Measurements from ENCODE around the gene ZNF469. TPM values are rescaled to one million over a fixed set of nuclear protein-coding genes. Genes with fewer than 3 reads are reported as not detected.

ZNF469 gene
- total and polyA plus RNA-seq, 9 donors = 0.52 to 16.2 (median 5.5) TPM

GRCh38 chr16:88373211-88373610, 9.5 kb upstream of the ZNF469 start:
- DNase-seq = no peak
- intact Hi-C loops (cut with DNase I) = no loop called here
- TF ChIP-seq CTCF (IDR thresholded peaks at IDR 0.05) = no peak
- no peak for TF ChIP-seq EP300 (IDR thresholded peaks at IDR 0.05)
- TF ChIP-seq POLR2A (IDR thresholded peaks at IDR 0.05) = no peak
- H3K9me3 ChIP-seq = no peaks in the 10 kb centered on the region
- no peak overlapping the region for H3K4me3 ChIP-seq
- WGBS, 3 donors = 89 to 92% (median 92%) methylated on average over 2 of the region's 2 CpGs
- H3K27ac ChIP-seq = no peak overlapping the region
- H3K36me3 ChIP-seq = no peaks in the 10 kb centered on the region
- H3K4me1 ChIP-seq (ENCODE audit: insufficient read depth) = no peaks in the 10 kb centered on the region
- no peaks in the 10 kb centered on the region for H3K27me3 ChIP-seq

- TF ChIP-seq POLR2A (IDR thresholded peaks at IDR 0.05) (no peak), EP300 (IDR thresholded peaks at IDR 0.05) (no peak), CTCF (IDR thresholded peaks at IDR 0.05) (no peak)
- no peaks in the 10 kb centered on the region for H3K4me1 ChIP-seq (ENCODE audit: insufficient read depth)
- peak in 1 of 5 donors; percentile 9 for DNase-seq
- no peak overlapping the region for H3K4me3 ChIP-seq
- 91 to 93% (median 93%) methylated on average over 5 of the region's 5 CpGs for WGBS, 3 donors
- H3K9me3 ChIP-seq = no peaks in the 10 kb centered on the region
- no peaks in the 10 kb centered on the region for H3K36me3 ChIP-seq
- no peaks in the 10 kb centered on the region for H3K27me3 ChIP-seq
- H3K27ac ChIP-seq = no peak overlapping the region
- intact Hi-C loops (cut with DNase I) = no loop called here
Measured at GRCh38 chr16:88373927-88374492, 8.7 kb upstream of the ZNF469 start.

GRCh38 chr16:88374736-88375135, 8.0 kb upstream of the ZNF469 start:
- WGBS, 3 donors = 94 to 97% (median 95%) methylated on average over 22 of the region's 22 CpGs
- no peak for TF ChIP-seq CTCF (IDR thresholded peaks at IDR 0.05)
- TF ChIP-seq EP300 (IDR thresholded peaks at IDR 0.05) = no peak
- TF ChIP-seq POLR2A (IDR thresholded peaks at IDR 0.05) = no peak
- H3K36me3 ChIP-seq = no peaks in the 10 kb centered on the region
- no peaks in the 10 kb centered on the region for H3K4me1 ChIP-seq (ENCODE audit: insufficient read depth)
- DNase-seq = no peak
- no peak overlapping the region for H3K4me3 ChIP-seq
- no peaks in the 10 kb centered on the region for H3K27me3 ChIP-seq
- no peak overlapping the region for H3K27ac ChIP-seq
- H3K9me3 ChIP-seq = no peaks in the 10 kb centered on the region
- intact Hi-C loops (cut with DNase I) = no loop called here

DNA sequence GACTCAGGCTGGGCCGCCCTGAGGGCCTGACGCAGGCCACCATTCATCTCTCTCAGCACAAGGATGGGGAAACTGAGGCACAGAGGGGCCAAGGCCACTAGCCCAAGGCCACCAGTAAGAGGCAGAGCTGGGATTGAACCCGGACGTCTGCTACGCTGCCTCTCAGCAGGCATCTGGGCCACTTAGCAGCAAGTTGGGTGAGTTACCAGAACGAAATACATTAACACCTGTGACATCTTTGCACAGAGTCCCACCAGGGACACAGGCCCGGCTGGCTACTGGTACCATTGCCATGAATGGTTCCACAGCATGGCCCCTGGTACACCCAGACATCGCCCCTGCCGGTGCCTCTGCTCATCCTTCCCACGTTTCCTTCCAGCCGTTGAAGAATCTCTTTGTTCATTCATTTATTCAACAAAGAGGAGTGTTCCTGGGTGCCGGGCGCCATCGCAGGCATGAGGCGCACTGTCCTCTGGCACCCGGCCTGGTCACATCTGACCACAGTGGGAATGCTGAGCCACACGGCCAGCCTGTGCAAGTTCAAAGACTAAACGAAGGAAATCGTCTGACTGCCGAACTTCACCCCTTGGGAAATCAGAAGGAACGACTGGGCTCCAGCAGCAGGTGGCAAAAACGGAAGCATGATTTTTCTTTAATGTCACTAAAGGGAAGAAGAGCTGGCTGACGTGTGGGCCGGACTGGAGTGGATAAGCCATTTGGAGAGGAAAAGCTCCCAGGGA, 7.4 kb upstream of the ZNF469 start:
- no peak overlapping the region for H3K27ac ChIP-seq
- WGBS, 3 donors = 77 to 82% (median 81%) methylated on average over 24 of the region's 24 CpGs
- TF ChIP-seq EP300 (IDR thresholded peaks at IDR 0.05) (no peak), CTCF (IDR thresholded peaks at IDR 0.05) (no peak), POLR2A (IDR thresholded peaks at IDR 0.05) (no peak)
- no peaks in the 10 kb centered on the region for H3K36me3 ChIP-seq
- intact Hi-C loops (cut with DNase I) = no loop called here
- H3K9me3 ChIP-seq = no peaks in the 10 kb centered on the region
- no peak overlapping the region for H3K4me3 ChIP-seq
- peak in 2 of 5 donors; percentile 10 to 23 for DNase-seq
- H3K27me3 ChIP-seq = no peaks in the 10 kb centered on the region
- no peaks in the 10 kb centered on the region for H3K4me1 ChIP-seq (ENCODE audit: insufficient read depth)
